ENCODE results near the gene GPN2. TPM values are rescaled to one million over a fixed set of nuclear protein-coding genes. Genes with fewer than 3 reads are reported as not detected.
"Not testable (repeated sequence)": the region's sequence is repeated elsewhere in the genome, so short reads cannot be mapped to it uniquely, and the experiment has no call there.

GPN2 gene
- total RNA-seq, 2 experiments from 2014 or later = 29.4 to 31.4 TPM

DNA sequence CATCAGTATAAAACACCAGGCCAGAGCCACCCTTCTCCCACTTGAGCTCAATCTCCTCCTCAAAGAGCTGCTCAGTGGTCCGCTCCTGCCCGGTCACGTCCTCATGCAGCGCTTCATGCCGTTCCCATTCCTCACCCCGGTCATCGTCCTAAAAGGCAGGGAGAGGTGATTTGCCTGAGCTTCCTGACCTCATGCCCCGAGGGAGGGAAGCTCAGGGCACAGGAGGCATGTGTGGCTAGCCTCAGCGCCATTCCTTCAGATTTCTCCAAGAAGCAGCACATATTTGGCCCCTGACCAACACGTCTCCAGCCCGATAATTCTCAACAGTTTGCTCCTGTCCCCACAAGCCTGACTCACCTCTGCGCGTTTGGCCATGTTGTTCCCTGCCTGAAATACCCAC, 4.2 kb upstream of the GPN2 start:
- POLR2A ChIA-PET = interaction anchor here (1.4 kb wide), 1 partner anchor 29 kb away, joined by 6 read pairs; no protein-coding TSS in a partner anchor
- no peaks in the 10 kb centered on the region for H3K27me3 Mint-ChIP-seq
- no peaks in the 10 kb centered on the region for H3K9me3 Mint-ChIP-seq
- no peak overlapping the region for H3K27ac Mint-ChIP-seq
- CTCF ChIA-PET = no interaction called here
- H3K4me1 Mint-ChIP-seq = peaks cover 30% of the 10 kb centered on the region
- no peak overlapping the region for H3K4me3 Mint-ChIP-seq
- DNase-seq = no peak
- peaks cover 44% of the 10 kb centered on the region for H3K36me3 Mint-ChIP-seq (ENCODE audit: low read depth)

DNA sequence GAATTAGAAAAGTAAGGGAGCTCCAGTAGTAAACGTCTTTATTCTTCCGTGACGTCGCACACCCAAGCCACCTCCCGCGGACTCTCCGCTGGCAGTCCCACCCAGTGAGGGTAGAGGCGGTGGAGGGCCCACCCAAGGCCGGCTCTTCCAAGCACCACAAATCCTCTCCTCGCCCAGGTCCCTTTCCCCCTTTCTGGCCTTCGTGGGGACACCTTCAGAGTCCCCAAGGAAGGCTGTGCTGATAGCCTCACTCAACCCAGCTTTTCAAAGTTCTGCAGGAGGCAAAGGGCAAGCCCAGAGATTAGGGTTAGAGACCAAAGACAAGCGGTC, 349 bp upstream of the GPN2 start:
- ChIA-PET POLR2A (interaction anchor here (0.7 to 6.5 kb wide), 21 partner anchors 9 to 418 kb away, joined by 3 to 97 read pairs (median 8); partner anchors contain the start of genes GPATCH3, HMGN2, NR0B2 and NUDC), CTCF (interaction anchor here (0.5 to 2.5 kb wide), 12 partner anchors 8 to 390 kb away, joined by 3 to 12 read pairs (median 4); partner anchors contain the start of gene GPATCH3)
- H3K9me3 Mint-ChIP-seq = no peaks in the 10 kb centered on the region
- peaks cover 52% of the 10 kb centered on the region for H3K36me3 Mint-ChIP-seq (ENCODE audit: low read depth)
- peaks cover 28% of the 10 kb centered on the region for H3K4me1 Mint-ChIP-seq
- peak overlapping the region; percentile 94 for H3K27ac Mint-ChIP-seq
- H3K27me3 Mint-ChIP-seq = no peaks in the 10 kb centered on the region
- peak overlapping the region; percentile 99 for H3K4me3 Mint-ChIP-seq
- DNase-seq = no peak

DNA sequence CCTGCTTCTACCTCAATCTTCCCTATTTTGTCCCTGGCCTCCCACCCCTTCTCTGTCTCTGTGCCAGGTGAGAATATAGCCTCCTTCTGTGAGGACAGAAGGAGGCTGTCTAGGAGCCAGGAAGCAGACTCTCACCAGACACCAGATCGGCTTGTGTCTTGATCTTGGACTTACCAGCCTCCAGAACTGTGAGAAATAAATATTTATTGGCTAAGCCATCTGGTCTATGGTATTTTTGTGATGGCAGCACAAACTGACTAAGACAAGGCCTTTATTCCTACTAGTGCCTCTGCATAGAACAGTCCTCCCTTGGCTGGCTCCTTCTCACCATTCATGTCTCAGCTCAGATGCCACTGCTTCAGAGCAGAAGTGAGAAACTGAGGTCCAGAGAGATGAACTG, 1.9 kb downstream of the GPN2 start:
- peak overlapping the region; percentile 99 for H3K4me3 Mint-ChIP-seq
- peak overlapping the region; percentile 94 for H3K27ac Mint-ChIP-seq
- ChIA-PET POLR2A (interaction anchor here (1.1 to 6.5 kb wide), 5 partner anchors 11 to 387 kb away, joined by 3 to 97 read pairs (median 14); partner anchors contain the start of genes GPATCH3 and NUDC), CTCF (interaction anchor here (1.1 to 2.9 kb wide), 5 partner anchors 9 to 286 kb away, joined by 3 to 9 read pairs (median 4); no protein-coding TSS in a partner anchor)
- peaks cover 59% of the 10 kb centered on the region for H3K36me3 Mint-ChIP-seq (ENCODE audit: low read depth)
- peaks cover 28% of the 10 kb centered on the region for H3K4me1 Mint-ChIP-seq
- H3K9me3 Mint-ChIP-seq = no peaks in the 10 kb centered on the region
- no peak for DNase-seq
- H3K27me3 Mint-ChIP-seq = no peaks in the 10 kb centered on the region

DNA sequence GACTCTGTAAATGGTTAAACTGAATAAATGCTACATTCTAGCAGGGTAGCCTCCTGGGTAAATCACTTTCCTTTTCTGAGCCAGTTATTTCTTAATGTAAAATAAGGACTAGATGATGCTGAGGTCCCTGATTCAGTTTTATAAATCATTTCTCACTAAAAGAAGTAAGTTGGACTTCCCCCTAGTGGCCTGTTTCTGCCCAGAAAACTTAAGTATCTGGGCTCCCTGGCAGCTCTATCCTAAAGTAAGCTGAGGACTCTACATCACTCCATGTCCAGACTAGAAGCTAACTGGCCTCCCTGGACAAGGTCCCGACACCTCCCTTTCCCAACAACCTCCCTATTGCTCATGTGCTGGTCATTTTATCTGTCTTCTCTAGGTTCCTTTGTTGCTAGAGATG, 3.0 kb downstream of the GPN2 start:
- no peaks in the 10 kb centered on the region for H3K9me3 Mint-ChIP-seq

GRCh38 chr1:26882696-26883463, 7.2 kb downstream of the GPN2 start:
- no peak for DNase-seq
- peaks cover 53% of the 10 kb centered on the region for H3K36me3 Mint-ChIP-seq (ENCODE audit: low read depth)

More for the DNA sequence above, 3.0 kb downstream of the GPN2 start:
- H3K27ac Mint-ChIP-seq = peak overlapping the region; percentile 27
- ChIA-PET CTCF (interaction anchor here (0.8 to 3.1 kb wide), 19 partner anchors 8 to 288 kb away, joined by 3 to 9 read pairs (median 4); partner anchors contain the start of gene GPATCH3), POLR2A (interaction anchor here (1.3 to 6.5 kb wide), 3 partner anchors 9 to 21 kb away, joined by 3 to 97 read pairs (median 70); partner anchors contain the start of gene GPATCH3)
- H3K4me3 Mint-ChIP-seq = peak overlapping the region; percentile 11
- H3K27me3 Mint-ChIP-seq = no peaks in the 10 kb centered on the region
- peaks cover 28% of the 10 kb centered on the region for H3K4me1 Mint-ChIP-seq
- peaks cover 59% of the 10 kb centered on the region for H3K36me3 Mint-ChIP-seq (ENCODE audit: low read depth)
- DNase-seq = no peak

DNA sequence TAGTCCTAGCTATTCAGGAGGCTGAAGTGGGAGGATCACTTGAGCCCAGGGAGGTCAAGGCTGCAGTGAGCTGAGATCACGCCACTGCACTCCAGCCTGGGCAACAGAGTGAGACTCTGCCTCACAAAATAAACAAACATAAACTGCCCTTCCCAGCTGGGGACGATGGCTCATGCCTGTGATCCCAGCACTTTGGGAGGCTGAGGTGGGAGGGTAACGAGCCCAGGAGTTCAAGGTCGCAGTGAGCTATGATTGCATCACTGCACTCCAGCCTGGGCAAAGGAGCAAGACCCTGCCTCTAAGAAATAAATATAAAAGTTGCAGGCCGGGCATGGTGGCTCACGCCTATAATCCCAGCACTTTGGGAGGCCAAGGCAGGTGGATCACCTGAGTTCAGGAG, 8.5 kb downstream of the GPN2 start:
- CTCF ChIA-PET = interaction anchor here (1.0 to 2.5 kb wide), 6 partner anchors 9 to 280 kb away, joined by 3 to 7 read pairs (median 4); partner anchors contain the start of genes GPATCH3 and GPN2
- not testable (repeated sequence) for H3K27ac Mint-ChIP-seq, H3K4me1 Mint-ChIP-seq, H3K4me3 Mint-ChIP-seq, DNase-seq, H3K27me3 Mint-ChIP-seq, H3K9me3 Mint-ChIP-seq
- POLR2A ChIA-PET = interaction anchor here (1.0 to 2.2 kb wide), 4 partner anchors 8 to 72 kb away, joined by 3 to 10 read pairs (median 4); partner anchors contain the start of genes GPATCH3 and GPN2
- peaks cover 49% of the 10 kb centered on the region for H3K36me3 Mint-ChIP-seq (ENCODE audit: low read depth)

More at GRCh38 chr1:26882696-26883463, 7.2 kb downstream of the GPN2 start:
- H3K27ac Mint-ChIP-seq = no peak overlapping the region
- H3K9me3 Mint-ChIP-seq = no peaks in the 10 kb centered on the region
- POLR2A ChIA-PET = interaction anchor here (2.2 to 2.6 kb wide), 2 partner anchors 17 to 18 kb away, joined by 5 to 10 read pairs; partner anchors contain the start of gene GPATCH3
- CTCF ChIA-PET = interaction anchor here (1.3 to 2.5 kb wide), 2 partner anchors 17 to 281 kb away, joined by 5 to 7 read pairs; no protein-coding TSS in a partner anchor
- H3K27me3 Mint-ChIP-seq = no peaks in the 10 kb centered on the region
- no peak overlapping the region for H3K4me3 Mint-ChIP-seq
- H3K4me1 Mint-ChIP-seq = peaks cover 5% of the 10 kb centered on the region

DNA sequence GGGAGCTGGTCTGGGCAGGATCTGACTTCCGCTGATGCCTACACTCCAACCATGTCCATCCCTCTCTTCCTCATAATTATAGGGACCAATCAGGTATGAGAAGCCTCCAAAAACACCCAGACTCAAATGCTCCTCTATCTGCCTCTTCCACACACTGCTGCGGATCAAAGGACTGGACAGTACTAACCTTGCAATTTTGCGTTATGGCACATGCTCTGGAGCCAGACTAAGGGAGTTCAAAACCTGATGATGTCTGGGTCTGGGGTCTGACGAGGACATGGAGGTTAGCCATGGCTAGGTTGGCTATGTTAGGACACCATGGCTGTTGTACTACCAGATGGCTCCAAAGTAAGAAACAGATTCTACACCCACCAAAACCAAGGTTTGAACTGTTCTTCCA, 10.3 kb downstream of the GPN2 start:
- no peak for DNase-seq
- POLR2A ChIA-PET = interaction anchor here (1.9 kb wide), 1 partner anchor 379 kb away, joined by 6 read pairs; no protein-coding TSS in a partner anchor
- Mint-ChIP-seq H3K4me3 (no peak overlapping the region), H3K27ac (no peak overlapping the region), H3K4me1 (peaks cover 10% of the 10 kb centered on the region), H3K9me3 (no peaks in the 10 kb centered on the region), H3K36me3 (ENCODE audit: low read depth) (peaks cover 44% of the 10 kb centered on the region), H3K27me3 (no peaks in the 10 kb centered on the region)
- CTCF ChIA-PET = interaction anchor here (1.8 to 2.6 kb wide), 2 partner anchors 10 to 69 kb away, joined by 7 to 15 read pairs; partner anchors contain the start of gene GPN2

DNA sequence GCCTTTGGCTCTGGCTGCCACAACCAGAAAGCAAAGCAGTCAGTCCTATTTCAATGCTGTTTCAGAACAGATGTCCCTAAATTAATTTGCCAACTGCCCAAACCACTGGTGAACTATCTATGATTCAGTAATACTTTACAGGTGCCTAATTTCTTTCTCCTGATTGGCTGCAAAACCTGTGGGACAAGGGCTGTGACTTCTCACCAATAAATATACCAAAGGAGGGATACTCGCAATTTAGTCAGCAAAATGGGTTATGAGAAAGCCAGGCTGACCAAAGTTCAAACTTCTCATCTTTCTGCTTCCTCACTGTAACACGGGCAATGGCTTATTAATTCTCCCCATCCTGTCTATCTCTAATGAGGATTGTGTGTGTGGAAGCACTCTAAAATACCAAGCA, 12.8 kb downstream of the GPN2 start:
- ChIA-PET POLR2A (interaction anchor here (1.2 to 2.6 kb wide), 3 partner anchors 13 to 275 kb away, joined by 3 to 6 read pairs (median 4); no protein-coding TSS in a partner anchor), CTCF (interaction anchor here (0.6 to 3.0 kb wide), 6 partner anchors 8 to 100 kb away, joined by 3 to 18 read pairs (median 4); no protein-coding TSS in a partner anchor)
- Mint-ChIP-seq H3K27me3 (no peaks in the 10 kb centered on the region), H3K4me1 (peaks cover 10% of the 10 kb centered on the region), H3K27ac (no peak overlapping the region), H3K4me3 (no peak overlapping the region), H3K9me3 (no peaks in the 10 kb centered on the region), H3K36me3 (ENCODE audit: low read depth) (peaks cover 22% of the 10 kb centered on the region)
- no peak for DNase-seq

GRCh38 chr1:26874896-26875295, 15.2 kb downstream of the GPN2 start:
- Mint-ChIP-seq H3K27me3 (no peaks in the 10 kb centered on the region), H3K4me3 (no peak overlapping the region), H3K9me3 (no peaks in the 10 kb centered on the region), H3K4me1 (peaks cover 10% of the 10 kb centered on the region), H3K27ac (no peak overlapping the region), H3K36me3 (ENCODE audit: low read depth) (peaks cover 16% of the 10 kb centered on the region)
- CTCF ChIA-PET = interaction anchor here (0.6 kb wide), 1 partner anchor 11 kb away, joined by 4 read pairs; no protein-coding TSS in a partner anchor
- no peak for DNase-seq
- POLR2A ChIA-PET = interaction anchor here (2.6 kb wide), 1 partner anchor 10 kb away, joined by 13 read pairs; no protein-coding TSS in a partner anchor

DNA sequence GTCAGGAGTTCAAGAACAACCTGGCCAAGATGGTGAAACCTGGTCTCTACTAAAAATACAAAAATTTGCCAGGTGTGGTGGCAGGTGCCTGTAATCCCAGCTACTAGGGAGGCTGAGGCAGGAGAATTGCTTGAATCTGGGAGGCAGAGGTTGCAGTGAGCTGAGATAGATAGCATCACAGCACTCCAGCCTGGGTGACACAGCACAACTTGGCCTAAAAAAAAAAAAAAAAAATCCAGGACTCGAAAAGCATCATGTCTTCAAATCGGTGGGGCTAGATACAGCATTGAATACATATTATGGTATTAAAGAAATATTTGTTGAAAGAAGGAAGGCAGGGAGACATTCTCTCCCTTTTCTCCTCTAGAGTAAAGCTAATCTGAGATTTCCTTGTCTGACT, 17.0 kb downstream of the GPN2 start:
- not testable (repeated sequence) for H3K27ac Mint-ChIP-seq; H3K27me3 Mint-ChIP-seq; H3K4me1 Mint-ChIP-seq; H3K4me3 Mint-ChIP-seq; H3K9me3 Mint-ChIP-seq; DNase-seq; H3K36me3 Mint-ChIP-seq (ENCODE audit: low read depth)
- POLR2A ChIA-PET = interaction anchor here (1.0 to 2.6 kb wide), 3 partner anchors 8 to 27 kb away, joined by 3 to 13 read pairs (median 9); partner anchors contain the start of genes GPATCH3 and GPN2
- CTCF ChIA-PET = interaction anchor here (0.6 to 1.6 kb wide), 7 partner anchors 13 to 368 kb away, joined by 3 to 4 read pairs (median 3); no protein-coding TSS in a partner anchor

DNA sequence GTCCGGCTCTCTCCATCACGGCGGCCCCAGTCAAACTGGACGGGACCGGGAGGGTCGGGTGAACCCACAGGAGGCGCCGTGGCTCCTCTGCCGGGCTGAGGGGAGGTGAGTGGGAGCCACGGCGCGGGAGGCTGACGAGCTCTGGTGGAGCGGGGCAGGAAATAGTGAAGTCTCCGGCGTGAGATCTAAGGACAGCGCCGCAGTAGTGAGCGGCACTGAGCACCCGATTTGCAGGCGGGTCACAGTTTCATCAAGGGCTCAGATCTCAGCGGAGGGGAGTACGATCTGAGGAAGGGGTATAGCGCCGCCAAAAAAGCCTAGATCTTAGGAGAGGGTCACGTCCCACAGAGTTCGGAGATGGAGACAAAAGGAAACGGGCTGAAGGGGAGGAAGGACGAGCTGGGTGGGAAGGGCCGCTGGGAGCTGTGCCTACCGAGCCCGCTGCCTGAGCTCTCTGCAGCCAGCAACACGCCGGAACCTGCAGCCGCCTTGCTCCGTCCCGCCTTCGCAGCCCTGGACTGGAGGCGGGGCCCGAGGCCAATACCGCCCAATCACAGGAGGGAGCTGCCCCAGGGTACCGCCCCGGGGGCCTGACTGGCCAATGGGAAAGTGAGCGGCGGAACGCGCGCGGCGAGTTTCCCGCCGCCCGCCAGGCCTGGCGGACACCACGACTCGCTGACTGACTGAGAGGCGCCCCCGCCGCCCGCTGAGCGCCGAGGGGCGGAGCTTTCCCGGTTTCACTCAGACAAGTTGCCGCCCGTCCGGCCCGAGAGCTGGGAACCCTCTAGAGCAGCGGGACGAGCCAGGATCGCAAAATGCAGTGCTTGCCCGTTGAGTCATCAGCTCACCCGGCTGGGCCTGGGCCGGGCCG, 25.2 kb downstream of the GPN2 start:
- Mint-ChIP-seq H3K27ac (peak overlapping the region; percentile 93), H3K4me3 (peak overlapping the region; percentile 90), H3K4me1 (peaks cover 37% of the 10 kb centered on the region), H3K27me3 (no peaks in the 10 kb centered on the region), H3K9me3 (no peaks in the 10 kb centered on the region), H3K36me3 (ENCODE audit: low read depth) (no peaks in the 10 kb centered on the region)
- POLR2A ChIA-PET = interaction anchor here (0.7 to 5.6 kb wide), 52 partner anchors 9 to 738 kb away, joined by 3 to 70 read pairs (median 4); partner anchors contain the start of genes ARID1A, DHDDS, GPATCH3 and GPN2
- CTCF ChIA-PET = interaction anchor here (0.6 to 3.9 kb wide), 21 partner anchors 13 to 326 kb away, joined by 3 to 22 read pairs (median 5); partner anchors contain the start of genes GPATCH3, GPN2 and PIGV
- DNase-seq = peak; percentile 97

All from activated CD4-positive, alpha-beta memory T cell treated with anti-CD3 and anti-CD28 coated beads, Interleukin-2, amount 10 ng/mL, durations not matched to agents 7 days and 5 days (primary cell).